GM12878 (cell line): ENCODE results near the gene SERPINI2.

Experiments used
- CEBPB ChIP-seq, 2 experiments: fragments of 150-350 bp in 1 of 2; IDR thresholded peaks; 2 replicates each; pipeline ENCODE4 v1.6.1; 2012 to 2014; ENCODE audit warnings: low read depth in 2 of 2, low read length in 2 of 2, borderline replicate concordance in 1 of 2, inconsistent platforms in 1 of 2
- CHD2 ChIP-seq: IDR thresholded peaks from 2 replicates; pipeline ENCODE4 v1.6.1; 2011; ENCODE audit warnings: low read depth, low read length, improper control_type of control experiment, borderline replicate concordance
- CREB1 ChIP-seq: IDR thresholded peaks from 2 replicates; pipeline ENCODE4 v1.6.1; 2012; ENCODE audit warnings: low read depth, mild to moderate bottlenecking, inconsistent platforms
- EP300 ChIP-seq, 2 experiments: fragments of 150-350 bp in 1 of 2; IDR thresholded peaks; 2 replicates each; pipeline ENCODE4 v1.6.1; 2011 to 2012; ENCODE audit warnings: low read depth in 2 of 2, low read length in 2 of 2, borderline replicate concordance in 1 of 2, improper control_type of control experiment in 1 of 2, inconsistent platforms in 1 of 2; ENCODE audit not compliant: control insufficient read depth in 1 of 2
- EZH2 ChIP-seq: IDR thresholded peaks from 2 replicates; pipeline ENCODE4 v1.6.1; 2012; ENCODE audit warnings: low read depth, mild to moderate bottlenecking, control low read depth, inconsistent platforms, low read length, borderline replicate concordance; ENCODE audit not compliant: control insufficient read depth
- FOXK2 ChIP-seq: fragments of 450-650 bp; IDR thresholded peaks from 2 replicates; pipeline ENCODE4 v1.6.1; 2017; ENCODE audit warnings: mild to moderate bottlenecking, moderate library complexity
- MTA3 ChIP-seq: IDR thresholded peaks from 2 replicates; pipeline ENCODE4 v1.6.1; 2012; ENCODE audit warnings: low read length, inconsistent platforms, borderline replicate concordance
- NFIC ChIP-seq: IDR thresholded peaks from 2 replicates; pipeline ENCODE4 v1.6.1; 2012; ENCODE audit warnings: low read depth, mild to moderate bottlenecking, inconsistent platforms, low read length, moderate library complexity
- SIX5 ChIP-seq: IDR thresholded peaks from 2 replicates; pipeline ENCODE4 v1.6.1; 2011; ENCODE audit warnings: mild to moderate bottlenecking, low read depth, low read length, moderate library complexity; ENCODE audit not compliant: severe bottlenecking
- TBL1XR1 ChIP-seq: IDR thresholded peaks from 2 replicates; pipeline ENCODE4 v1.6.1; 2012; ENCODE audit warnings: low read depth, low read length, improper control_type of control experiment
- TF ChIP-seq, protein P1 (sequence below), 3 experiments: IDR thresholded peaks in 2 of 3; conservative IDR thresholded peaks in 1 of 3; 2 replicates each; pipeline ENCODE4 v1.5.1; 2011; ENCODE audit warnings: low read depth in 3 of 3, low read length in 3 of 3, mild to moderate bottlenecking in 3 of 3, control low read depth in 2 of 3, moderate library complexity in 2 of 3, inconsistent platforms in 1 of 3, mixed read lengths in 1 of 3; ENCODE audit not compliant: control insufficient read depth in 2 of 3, insufficient read depth in 1 of 3; ENCODE audit errors: extremely low read depth in 1 of 3
- TF ChIP-seq, protein P2 (sequence below): fragments of 450-650 bp; IDR thresholded peaks from 2 replicates; pipeline ENCODE4 v1.6.1; 2017; ENCODE audit warnings: mild to moderate bottlenecking, moderate library complexity

DNA sequence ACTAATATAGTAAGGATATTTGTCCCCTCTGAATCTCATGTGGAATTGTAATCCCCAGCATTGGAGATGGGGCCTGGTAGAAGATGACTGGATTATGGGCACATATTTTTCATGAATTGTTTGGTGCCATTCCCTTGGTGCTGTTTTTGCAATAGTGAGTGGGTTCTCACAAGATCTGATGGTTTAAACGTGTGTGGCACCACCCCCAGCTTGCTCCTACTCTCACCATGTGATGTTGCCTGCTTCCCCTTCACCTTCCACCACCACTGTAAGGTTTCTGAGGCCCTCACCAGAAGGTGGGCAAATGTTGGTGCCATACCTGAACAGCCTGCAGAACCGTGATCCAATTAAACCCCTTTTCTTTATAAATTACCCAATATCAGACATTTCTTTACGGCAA is 28.1 kb upstream of the SERPINI2 start:
- TF ChIP-seq TBL1XR1: no peak
- TF ChIP-seq EZH2: no peak
- TF ChIP-seq CEBPB (IDR thresholded peaks at IDR 0.05; ENCODE audit: borderline replicate concordance in 1 of 2, low read depth in 2 of 2, low read length in 2 of 2): no peak
- no peak for TF ChIP-seq NFIC
- TF ChIP-seq MTA3: no peak
- TF ChIP-seq, protein P1, sequence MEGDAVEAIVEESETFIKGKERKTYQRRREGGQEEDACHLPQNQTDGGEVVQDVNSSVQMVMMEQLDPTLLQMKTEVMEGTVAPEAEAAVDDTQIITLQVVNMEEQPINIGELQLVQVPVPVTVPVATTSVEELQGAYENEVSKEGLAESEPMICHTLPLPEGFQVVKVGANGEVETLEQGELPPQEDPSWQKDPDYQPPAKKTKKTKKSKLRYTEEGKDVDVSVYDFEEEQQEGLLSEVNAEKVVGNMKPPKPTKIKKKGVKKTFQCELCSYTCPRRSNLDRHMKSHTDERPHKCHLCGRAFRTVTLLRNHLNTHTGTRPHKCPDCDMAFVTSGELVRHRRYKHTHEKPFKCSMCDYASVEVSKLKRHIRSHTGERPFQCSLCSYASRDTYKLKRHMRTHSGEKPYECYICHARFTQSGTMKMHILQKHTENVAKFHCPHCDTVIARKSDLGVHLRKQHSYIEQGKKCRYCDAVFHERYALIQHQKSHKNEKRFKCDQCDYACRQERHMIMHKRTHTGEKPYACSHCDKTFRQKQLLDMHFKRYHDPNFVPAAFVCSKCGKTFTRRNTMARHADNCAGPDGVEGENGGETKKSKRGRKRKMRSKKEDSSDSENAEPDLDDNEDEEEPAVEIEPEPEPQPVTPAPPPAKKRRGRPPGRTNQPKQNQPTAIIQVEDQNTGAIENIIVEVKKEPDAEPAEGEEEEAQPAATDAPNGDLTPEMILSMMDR (IDR thresholded peaks at IDR 0.05 in 2 of 3, conservative IDR thresholded peaks at IDR 0.05 in 1 of 3; ENCODE audit: control insufficient read depth in 2 of 3, extremely low read depth in 1 of 3, insufficient read depth in 1 of 3, low read depth in 3 of 3, low read length in 3 of 3): no peak
- no peak for TF ChIP-seq CHD2
- TF ChIP-seq, protein P2, sequence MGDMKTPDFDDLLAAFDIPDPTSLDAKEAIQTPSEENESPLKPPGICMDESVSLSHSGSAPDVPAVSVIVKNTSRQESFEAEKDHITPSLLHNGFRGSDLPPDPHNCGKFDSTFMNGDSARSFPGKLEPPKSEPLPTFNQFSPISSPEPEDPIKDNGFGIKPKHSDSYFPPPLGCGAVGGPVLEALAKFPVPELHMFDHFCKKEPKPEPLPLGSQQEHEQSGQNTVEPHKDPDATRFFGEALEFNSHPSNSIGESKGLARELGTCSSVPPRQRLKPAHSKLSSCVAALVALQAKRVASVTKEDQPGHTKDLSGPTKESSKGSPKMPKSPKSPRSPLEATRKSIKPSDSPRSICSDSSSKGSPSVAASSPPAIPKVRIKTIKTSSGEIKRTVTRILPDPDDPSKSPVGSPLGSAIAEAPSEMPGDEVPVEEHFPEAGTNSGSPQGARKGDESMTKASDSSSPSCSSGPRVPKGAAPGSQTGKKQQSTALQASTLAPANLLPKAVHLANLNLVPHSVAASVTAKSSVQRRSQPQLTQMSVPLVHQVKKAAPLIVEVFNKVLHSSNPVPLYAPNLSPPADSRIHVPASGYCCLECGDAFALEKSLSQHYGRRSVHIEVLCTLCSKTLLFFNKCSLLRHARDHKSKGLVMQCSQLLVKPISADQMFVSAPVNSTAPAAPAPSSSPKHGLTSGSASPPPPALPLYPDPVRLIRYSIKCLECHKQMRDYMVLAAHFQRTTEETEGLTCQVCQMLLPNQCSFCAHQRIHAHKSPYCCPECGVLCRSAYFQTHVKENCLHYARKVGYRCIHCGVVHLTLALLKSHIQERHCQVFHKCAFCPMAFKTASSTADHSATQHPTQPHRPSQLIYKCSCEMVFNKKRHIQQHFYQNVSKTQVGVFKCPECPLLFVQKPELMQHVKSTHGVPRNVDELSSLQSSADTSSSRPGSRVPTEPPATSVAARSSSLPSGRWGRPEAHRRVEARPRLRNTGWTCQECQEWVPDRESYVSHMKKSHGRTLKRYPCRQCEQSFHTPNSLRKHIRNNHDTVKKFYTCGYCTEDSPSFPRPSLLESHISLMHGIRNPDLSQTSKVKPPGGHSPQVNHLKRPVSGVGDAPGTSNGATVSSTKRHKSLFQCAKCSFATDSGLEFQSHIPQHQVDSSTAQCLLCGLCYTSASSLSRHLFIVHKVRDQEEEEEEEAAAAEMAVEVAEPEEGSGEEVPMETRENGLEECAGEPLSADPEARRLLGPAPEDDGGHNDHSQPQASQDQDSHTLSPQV: no peak
- TF ChIP-seq CREB1: no peak
- no peak for TF ChIP-seq SIX5
- TF ChIP-seq FOXK2: no peak
- TF ChIP-seq EP300 (IDR thresholded peaks at IDR 0.05; ENCODE audit: borderline replicate concordance in 1 of 2, control insufficient read depth in 1 of 2, low read depth in 2 of 2, low read length in 2 of 2): no peak
